NCI-H2196 treated with DMSO at 0.1 percent for 48 hours (cell line): ENCODE measurements around the gene CELA3A.

Experiments
- DNase-seq: peaks from one replicate; lab custom pipeline; 2025; ENCODE audit not compliant: unreplicated experiment; lab: John Stamatoyannopoulos, UW

CELA3A gene

GRCh38 chr1:22048351-22049192 is 47.1 kb downstream of the CELA3A start:
- DNase-seq: no peak

DNA sequence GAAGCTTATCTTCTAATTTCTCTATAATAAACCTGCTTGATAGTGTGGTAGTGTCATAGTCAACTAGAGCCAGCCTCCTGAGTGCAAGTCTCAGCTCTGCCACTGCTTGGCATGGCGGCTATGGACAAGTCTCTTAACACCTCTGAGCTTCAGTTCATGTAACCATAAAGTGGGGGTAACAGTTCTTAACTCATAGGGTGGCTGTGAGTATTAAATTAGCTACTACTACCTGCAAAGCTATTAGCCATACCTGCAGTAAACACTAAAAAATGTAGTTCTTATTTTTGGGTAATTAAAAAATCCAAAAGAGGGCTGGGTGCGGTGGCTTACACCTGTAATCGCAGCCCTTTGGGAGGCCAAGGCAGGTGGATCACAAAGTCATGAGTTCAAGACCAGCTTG is 48.9 kb downstream of the CELA3A start:
- no peak for DNase-seq

DNA sequence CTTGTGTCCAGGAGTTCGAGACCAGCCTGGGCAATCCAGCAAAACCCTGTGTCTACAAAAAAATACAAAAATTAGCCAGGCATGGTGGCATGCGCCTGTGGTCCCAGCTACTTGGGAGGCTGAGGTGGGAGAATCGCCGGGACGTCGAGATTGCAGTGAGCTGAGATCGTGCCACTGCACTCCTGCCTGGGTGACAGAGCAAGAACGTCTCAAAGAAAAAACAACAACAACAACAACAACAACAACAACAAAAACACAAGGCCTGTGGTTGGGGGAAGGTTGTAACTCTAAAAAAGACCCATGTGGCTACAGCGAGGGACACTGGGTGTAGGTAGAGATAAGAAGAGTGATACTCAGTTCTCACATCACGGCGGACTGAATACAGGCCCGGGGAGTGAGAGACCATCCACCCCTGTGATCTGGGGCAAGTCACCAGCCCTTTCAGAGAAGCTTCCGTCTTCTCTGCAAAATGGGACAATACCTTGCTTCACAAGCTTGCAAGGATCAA is 50.2 kb downstream of the CELA3A start:
- no peak for DNase-seq

- peak; percentile 84 for DNase-seq
Measured at GRCh38 chr1:22052115-22053016, 50.9 kb downstream of the CELA3A start, which contains the start of gene CDC42. TSS of gene CDC42 (plus strand) at chr1:22052709. CDS start at chr1:22078479, 25,770 bp downstream.

DNA sequence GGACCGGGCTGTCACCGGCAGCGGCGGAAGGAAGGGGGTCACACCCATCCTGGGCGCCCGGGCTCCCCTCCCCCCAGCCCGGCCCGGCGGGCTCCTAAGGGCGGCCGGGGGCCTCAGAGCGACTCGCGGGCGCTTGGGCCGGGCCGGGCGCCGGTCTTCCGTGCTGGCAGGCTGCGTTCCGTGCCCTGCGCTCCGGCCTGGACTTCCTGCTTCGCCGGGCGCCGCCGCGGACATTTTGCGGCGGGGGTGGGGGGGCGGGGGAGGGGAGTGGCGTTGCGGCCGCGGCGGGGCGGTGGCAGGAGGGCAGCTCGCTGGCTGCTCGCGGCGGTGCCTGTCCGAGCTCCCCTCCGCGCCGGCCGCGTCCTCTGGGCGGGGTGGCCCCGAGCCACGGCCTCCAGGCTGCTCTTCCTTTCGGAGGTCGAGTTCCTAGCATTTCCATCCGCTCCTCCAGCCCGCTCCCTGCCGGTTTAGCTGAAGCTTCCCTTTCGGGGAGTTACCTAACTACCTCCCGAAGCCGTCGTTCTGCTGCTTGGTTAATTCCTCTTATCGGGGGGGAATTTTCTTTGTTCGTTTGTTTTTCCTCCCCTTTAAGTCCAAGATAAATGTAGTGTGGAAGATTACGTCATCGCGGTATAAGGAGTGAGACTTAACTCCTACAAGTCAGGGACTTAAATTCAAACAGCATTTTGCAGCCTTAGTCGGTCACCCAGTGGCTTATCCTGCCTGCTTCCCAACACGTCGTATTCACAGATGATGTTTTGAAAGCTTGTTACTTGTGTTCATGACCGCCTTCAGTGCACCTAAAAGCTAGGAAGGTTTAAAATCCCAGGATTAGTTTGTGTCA is 51.8 kb downstream of the CELA3A start:
- peak; percentile 22 for DNase-seq

DNA sequence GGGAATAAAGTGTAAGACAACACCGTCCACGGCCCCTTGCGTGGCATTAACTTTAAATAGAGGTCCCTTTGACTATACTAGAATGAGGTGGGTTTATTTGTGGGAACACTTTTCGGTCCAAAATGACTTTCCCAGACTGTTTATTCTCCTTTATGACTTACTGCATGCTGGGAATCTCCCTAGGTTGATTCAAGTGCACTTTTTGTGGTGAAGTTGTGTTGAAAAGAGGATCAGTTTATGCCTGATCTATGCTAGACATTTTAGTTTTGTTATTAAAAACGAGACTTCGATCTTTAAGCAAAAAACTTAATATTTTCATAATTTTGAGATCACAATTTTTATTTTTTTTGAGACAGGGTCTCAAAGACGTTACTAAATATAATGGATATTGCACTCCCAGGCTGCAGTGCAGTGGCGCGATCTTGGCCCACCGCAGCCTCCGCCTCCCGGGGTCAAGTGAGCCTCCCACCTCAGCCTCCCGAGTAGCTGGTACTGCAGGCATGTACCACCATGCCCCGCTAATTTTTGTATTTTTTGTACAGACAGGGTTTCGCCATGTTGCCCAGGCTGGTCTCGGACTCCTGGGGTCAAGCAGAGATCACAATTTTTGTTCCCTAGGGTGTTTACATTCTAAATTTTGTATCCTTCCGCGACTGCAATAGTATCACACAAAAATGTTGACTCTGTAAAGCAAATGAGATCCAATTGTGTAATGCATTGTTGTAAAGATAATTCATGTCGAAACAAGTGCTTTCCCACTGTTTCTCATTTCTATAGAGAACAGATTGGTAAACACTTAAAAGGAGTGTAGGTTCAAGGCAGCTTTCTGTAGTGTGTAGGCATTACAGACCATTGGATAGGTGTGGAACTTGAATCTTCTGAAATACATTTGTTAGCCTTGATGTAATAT is 52.7 kb downstream of the CELA3A start:
- DNase-seq: no peak

GRCh38 chr1:22055463-22055862 is 54.0 kb downstream of the CELA3A start:
- no peak for DNase-seq

DNA sequence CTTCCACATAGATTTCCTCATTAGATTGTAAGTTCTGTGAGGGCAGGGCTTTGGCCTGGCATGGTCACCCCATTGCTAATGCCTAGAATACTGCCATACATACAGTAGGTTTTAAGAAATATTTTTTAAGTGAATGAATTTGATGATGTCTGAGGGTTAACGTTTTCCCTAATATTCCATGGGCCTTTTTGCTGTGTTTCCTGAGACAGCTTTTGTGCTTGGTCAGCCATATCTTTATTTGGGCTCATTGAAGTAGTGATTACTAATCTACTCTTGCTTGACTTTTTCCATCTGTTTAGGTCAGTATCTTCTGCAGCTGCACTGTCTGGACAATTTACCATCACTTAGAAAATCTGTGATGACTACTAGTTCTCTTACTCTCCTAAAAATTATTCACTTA is 54.6 kb downstream of the CELA3A start:
- no peak for DNase-seq

- no peak for DNase-seq
Measured at GRCh38 chr1:22056936-22057335, 55.5 kb downstream of the CELA3A start.

GRCh38 chr1:22057861-22058260 is 56.4 kb downstream of the CELA3A start:
- DNase-seq: no peak
